Stimulated activated CD8-positive, alpha-beta memory T cell treated with anti-CD3 and anti-CD28 coated beads, Interleukin-7, amount 100 ng/mL, for 48 hours (primary cell): Measurements from ENCODE around the gene BUB1.
"Not testable (repeated sequence)": the region's sequence is repeated elsewhere in the genome, so short reads cannot be mapped to it uniquely, and the experiment has no call there.

Experiments
- DNase-seq, 2 donors: peaks; one replicate each; pipeline ENCODE4 v3.0.0-alpha.2; 2020; ENCODE audit warnings: low read depth in 1 of 2; ENCODE audit errors: extremely low read depth in 1 of 2

Gene BUB1

DNA sequence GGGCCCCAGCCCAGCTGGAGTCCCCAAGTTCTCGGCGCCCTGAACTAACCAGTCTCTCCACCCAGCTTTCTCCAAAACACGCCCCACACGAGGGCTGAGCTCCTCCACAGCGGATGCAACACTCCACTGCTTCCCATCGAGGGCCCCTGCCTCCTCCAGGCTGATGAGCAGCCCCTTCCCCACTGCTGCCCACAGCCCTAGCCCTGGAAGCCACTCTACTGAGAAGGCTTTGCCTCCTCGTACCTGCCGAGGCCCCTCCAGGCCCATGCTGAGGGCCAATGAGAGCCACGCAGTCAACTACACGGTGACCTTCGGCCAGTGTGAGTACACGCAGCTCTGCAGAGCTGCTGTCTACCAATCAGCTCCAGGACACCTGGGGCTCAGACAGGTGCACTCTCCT lies 72.8 kb downstream of the BUB1 start:
- not testable (repeated sequence) for DNase-seq

DNA sequence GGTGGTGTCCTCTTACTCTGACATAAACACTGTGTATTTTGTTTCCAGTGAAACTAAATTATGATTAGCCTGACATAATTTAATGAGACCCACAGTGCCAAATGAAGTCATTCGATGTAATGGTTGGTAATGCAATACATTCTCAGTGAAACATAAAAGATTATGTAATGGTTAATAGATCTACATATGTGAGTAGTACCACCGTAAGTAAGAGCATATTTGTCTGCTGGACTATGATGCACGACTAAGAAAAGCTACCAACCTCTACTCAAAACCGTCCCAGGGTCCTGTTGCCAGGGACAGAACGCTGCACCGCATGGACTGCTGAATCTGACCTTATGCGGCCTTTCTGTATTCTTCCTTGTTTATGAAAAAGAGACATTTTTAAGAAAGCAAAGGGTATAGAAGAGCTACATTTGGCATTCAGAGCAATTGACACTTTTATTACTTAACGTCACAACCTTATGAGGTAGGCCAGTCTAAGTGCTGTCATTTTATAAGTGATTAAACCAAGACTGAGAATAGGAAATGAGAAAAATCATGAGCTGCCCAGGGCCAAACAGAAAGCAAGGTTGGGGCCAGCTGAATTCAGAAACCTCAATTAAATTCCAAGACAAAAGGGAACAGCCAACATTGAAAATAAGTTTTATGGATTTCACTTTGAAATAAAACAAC lies 73.8 kb downstream of the BUB1 start:
- not testable (repeated sequence) for DNase-seq

DNA sequence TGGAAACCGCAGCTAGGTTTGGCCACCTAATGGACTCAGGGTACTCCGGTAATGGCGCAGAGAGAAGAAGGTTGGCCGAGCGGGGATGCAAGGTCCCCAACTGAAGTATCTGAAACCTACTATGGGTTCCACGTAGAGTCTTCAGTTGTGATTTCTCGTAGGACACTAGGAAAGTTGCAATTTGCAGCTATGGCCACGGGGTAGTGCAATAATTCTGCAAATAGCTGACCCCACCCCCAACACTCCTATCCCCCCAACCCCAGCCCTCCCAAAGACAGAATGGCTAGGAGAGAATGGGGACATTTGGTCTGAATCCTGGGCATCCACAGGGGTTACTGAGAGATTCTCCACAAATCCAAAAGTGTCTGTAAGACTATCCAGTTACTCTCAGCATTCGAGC lies 75.7 kb downstream of the BUB1 start:
- not testable (repeated sequence) for DNase-seq

DNA sequence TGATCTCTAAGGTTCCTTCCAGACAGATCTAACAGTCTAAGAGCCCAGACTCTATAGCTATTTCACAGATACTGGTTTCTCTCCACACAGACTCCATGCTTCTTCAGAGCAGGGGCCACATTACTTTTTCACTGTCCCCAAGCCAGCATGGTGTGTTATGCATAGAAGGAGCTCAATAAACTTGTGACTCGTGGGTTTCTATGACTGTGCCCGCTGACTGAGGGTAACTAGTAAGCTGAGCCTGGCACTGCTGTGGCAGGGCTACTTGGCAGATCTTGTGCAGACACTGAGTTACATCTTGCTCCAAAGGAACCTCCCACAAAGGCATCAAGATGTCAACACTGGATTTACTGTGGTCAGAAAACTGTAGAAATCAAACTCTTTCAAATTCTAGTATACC lies 85.9 kb downstream of the BUB1 start:
- not testable (repeated sequence) for DNase-seq

DNA sequence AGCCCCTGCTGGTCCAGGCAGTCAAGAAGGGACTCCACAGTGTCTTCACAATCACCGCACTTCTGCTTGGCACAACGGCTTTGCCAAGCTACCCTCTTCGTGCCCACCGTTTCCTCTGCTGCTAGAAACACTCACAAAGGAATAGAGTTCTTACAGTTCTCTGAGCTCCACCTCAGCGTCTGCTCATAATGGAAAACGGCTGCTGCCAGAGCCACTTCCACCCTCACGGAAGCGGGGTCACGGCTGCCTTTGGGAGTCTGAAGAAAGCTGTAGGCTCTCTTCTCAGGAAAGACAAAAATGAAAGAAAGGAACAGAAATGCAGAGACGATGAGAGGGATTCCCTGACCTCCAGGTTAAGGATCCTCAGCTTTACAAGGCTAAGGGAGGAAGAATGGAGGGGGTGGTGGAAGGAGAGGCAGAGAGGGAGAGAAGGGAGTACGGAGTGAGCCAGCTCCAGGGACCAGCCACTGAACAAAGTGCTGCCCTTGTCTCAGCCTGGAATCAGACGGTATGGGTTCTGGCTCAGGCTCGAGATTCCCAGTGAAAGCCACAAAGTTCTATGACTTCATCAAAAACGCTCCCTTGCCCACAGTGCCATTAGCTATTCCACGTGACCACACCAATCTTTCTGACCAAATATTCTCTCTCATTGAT lies 88.1 kb downstream of the BUB1 start:
- DNase-seq: not testable (repeated sequence)

DNA sequence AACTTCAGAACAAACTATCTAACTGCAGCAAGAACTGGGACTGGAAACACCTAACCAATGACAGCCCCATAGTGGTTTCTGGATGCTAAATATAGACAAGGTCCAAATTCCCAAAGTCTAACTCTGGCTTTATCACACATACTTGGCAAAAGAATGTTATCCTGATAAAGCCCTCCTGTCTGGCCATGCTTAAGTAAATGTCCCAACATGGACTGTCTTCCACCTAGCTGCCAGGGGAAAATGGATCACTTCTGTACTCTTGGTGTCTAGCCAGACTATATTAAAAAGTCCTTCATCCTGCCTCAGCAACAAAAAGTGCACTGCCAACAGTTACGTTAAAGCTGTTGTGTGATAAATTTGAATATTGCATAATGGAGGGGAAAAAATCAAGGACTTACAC lies 89.3 kb downstream of the BUB1 start:
- DNase-seq: not testable (repeated sequence)
